ENCODE measurements around the gene FGF1.

The FGF1 gene

DNA sequence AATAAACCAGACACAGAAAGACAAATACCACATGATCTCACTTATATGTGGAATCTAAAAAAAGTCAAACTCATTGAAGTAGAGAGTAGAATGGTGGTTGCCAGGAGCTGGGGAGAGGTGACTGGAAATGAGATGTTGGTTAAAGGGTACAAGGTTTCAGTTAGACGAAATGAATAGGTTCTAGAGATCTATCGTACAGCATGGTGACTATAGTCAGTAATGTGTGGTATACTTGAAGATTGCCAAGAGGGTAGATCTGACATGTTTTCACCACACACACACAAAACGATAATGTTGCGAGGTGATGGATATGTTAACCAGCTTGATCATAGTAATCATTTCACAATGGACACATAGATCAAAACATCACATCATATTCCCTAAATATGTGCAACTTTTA lies 46.4 kb downstream of the FGF1 start:
- DNase-seq, result no peak

DNA sequence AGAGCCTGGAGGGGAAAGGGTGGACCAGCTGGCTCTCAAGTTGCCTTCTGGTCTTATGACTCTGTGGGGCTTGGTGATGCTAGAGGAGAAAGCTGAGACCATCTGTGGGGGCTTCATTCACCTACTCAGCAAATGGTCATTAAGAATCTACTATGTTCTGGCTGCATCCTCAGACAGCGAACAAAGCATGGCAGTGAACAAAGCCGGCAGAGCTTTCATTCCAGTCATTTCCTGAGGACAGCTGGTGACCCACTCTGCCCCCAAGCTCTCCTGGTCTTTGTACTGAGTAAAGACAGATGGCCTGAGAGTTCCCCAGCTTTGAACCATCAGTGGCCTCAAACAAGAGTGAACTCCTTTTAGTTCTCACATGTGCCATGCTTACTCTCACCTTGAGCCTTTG lies 48.0 kb downstream of the FGF1 start:
- DNase-seq, result no peak

DNA sequence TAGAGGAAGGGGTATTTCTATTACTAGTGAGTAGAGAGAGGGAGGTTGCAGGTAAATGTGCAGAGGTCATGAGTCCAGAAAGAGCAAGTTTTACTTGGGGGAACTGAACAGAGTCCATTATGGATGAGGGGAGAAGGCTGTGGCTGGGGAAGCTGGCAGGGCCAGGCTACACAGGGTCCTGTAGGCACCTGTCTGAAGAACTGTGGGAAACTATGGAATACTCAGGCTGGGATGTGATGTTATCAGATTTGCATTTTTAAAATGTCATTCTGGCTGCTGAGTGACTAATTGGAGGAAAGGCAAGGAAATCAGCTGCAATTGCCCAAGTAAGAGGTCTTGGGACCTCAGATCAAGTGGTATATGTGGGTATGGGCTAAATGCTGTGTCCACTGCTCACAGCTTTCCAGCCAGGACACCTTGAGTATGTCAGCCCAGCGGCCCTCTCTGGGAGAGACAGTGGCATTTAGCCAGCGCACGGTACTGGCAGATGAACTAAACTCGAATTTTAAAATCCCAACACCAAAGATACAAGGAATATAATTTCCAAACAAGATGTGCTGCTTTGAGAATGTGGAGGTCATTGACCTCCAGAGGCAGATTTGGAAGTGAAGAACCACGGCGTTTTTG lies 49.1 kb downstream of the FGF1 start:
- no peak for DNase-seq

DNA sequence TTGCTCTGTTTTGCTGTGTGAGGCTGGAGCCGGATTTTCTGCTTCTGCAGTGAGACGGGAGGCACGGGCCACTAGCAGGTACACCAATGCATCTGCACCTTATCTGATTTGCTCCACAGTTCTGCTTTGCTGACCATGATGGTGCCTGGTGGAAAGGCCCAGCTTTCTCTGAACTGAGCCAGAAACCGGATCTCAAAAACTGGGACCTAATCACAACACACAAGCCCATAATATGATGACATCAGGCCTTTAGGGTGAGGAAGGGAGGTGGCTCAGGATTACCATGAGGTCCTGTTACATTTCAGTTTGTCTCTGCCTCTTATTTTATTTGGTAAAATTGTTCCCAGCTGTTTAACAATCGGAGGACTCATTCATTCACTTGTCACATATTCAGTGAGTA lies 49.8 kb downstream of the FGF1 start:
- DNase-seq, result no peak

DNA sequence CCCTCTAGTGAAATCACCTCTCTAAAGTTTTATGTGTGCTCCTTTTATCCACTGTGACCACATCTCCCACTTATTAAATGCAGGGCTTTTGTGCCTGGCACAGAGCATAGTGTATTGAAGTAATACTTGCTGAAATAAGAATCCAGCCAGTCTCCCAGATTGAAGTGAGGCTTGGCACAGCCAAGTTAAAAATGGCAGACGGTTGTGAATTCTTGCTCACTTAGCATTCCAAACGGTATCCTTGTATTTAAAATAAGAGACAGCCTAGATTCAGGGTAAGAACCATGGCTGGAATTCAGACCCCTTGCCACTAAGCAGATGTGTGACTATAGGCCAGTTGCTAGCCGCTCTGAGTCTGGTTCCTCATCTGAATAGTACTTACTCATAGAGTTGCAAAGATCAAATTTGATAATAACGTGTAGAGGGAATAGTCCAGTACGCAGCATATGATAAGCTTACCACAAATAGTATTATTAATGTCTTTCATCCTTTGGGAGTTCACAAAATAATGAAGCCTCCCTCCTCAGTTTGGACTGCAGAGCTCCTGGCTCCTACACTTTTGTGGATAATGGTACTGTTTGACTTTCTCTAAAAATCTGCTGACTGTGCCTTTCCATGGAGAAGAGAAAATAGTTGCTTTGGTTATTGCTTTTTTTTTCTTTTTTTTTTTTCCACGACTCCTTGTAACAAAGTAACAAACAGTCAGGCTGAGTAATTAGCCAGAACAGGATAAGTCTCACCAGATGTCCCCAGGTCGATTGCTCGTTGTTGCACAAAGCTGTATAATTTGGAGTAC lies 51.5 kb downstream of the FGF1 start:
- no peak for DNase-seq

DNA sequence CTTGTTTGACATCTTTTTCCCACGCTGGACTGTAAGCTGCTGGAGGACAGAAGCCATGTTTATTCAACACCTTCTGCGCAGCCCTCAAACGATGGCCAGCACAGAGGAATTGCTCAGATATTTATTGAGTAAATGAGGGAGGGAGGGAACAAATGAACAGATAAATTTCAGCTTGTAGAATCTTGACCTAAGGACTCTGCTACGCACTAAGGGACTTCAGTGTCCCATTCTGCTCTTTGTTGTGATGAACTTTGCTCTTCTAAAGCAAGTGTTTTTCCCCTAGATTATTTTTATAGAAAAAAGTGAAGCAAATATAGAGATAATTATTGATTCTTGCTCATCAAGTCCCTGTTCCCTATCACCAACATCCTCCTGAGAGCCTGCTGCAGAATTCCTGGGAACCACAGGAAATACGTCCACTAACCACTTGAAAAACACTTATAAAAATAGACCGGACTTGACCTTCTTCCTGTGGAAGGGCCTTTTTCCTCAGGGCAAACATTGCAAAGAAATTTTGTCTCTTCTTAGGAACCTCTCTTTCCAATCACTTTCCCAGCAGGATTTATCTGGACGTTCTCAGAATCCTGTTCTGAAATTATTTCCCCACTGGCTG lies 54.9 kb downstream of the FGF1 start:
- no peak for DNase-seq

DNA sequence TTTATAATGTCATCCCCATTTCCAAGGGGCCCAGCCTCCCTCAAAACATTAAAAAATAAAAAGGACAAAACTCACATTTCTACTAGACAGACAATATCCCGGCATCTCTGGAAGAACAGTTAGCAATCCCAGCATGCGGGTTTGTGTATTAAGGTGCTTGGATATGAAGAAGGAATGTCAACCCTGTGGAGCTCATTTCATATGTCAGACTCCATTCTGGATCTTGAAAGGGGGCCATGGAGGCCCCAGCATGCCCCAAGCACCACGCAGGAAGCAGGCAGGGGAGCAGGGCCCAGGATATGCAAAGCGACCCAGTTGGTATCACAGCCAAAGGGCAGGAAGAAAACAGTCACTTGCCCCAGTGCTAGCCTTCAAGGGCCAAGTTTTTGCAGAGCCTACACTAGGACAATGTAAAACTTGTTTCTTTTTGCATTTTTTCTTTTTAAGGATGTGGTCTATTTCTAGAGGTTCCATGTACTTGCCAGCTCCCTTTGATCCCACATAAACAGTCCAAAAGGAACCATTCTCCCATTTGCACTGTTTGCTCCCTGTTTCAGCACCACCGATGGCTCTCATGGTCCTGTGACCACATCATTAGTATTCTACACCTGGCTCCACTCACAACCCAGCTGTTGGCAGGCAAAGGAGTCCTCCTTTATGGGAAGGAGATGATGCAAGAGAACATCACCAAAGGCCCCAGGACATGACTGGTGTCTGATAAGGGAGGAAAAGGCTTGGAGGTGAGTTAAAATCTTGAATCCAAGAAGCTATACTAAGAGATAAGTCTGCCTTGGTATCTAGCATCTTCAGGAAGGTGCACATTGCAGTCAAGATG lies 58.3 kb downstream of the FGF1 start:
- DNase-seq, result no peak

DNA sequence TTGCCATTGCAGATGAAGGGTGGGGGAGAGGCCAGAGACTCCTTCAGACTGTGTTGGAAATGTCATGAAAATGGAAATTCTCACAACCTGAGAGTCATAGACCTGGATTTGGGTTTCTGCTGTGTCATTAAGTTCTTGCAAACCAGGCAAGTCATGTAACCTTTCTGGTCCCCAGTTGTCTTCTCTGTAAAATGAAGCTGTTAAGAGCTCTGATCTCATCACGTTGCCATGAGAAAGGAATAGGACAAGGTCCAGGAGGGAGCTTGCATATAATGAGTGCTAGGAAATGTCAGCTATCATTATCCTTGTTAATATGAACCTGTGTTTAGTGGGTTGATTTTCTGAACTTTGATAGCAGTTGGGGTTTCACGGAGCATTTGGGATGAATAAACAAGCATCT lies 59.1 kb downstream of the FGF1 start:
- no peak for DNase-seq

DNA sequence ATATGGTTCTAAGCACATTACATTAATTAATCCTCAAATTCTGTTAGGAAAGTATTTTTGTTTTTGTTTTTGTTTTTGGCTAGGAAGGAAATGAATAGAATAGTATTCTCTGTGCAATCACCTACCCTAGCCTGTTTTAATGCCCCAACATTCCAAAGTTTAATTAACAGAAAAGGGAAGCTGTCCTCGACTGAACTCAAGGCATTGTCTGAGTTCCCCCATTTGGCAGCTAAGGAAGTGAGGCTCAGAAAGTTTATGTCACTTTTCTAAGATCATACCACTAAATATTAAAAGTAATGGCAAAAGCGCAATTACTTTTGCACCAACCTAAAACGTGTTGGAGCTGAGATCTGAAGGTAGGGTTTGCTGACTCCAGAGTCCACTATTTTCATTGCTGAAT lies 59.8 kb downstream of the FGF1 start:
- DNase-seq, result no peak

DNA sequence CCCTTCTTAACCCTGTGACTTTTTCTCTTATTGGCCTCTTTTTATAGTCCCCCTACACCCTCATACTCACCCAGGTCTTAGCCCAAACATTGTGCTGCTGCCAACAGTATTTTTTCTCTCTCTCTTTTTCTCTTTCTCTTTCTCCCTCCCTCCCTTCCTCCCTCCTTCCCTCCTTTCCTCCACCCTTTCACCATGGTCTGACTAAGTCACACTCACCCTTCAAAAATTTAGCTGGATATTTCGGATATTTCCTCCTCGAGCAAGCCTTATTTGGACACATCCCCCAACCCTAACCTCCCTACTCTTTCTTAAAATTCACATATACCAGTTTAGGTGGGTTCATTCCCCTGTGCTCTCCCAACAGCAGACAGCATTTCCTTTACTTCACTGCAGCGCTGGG lies 64.7 kb downstream of the FGF1 start:
- no peak for DNase-seq

DNA sequence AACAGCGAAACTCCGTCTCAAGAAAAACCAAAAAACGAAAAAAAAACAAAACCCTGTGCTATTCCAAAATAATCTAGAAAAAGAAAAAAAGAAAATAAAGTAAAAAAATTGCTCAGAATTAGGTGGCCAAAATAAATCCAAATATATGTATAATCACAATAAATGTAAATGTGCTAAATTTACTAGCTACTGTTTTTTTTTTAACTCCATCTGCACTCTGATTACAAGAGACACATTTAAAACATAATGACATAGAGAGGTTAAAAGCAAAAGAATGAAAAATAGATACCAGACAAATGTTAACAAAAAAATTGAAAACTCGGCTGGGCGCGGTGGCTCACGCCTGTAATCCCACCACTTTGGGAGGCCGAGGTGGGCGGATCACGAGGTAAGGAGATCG lies 66.1 kb downstream of the FGF1 start:
- no peak for DNase-seq

DNA sequence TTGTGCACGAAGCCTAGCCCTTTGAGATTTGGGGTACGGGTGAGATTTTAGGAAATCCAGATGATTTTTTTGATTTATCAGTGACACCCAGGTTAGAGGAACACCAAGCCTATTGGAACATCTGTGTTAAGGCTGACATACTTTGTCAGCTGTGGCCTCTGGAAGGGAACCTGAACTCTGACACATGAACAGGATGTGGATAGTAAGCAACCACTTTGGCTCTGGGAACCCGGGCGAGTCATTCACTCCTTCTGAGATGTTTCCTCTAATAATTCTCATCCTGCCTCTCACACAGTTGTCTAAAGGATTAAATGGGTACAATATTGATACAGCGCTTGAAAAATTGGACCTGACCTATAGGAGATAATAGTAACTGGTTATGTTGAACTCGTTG lies 67.8 kb downstream of the FGF1 start:
- no peak for DNase-seq

DNA sequence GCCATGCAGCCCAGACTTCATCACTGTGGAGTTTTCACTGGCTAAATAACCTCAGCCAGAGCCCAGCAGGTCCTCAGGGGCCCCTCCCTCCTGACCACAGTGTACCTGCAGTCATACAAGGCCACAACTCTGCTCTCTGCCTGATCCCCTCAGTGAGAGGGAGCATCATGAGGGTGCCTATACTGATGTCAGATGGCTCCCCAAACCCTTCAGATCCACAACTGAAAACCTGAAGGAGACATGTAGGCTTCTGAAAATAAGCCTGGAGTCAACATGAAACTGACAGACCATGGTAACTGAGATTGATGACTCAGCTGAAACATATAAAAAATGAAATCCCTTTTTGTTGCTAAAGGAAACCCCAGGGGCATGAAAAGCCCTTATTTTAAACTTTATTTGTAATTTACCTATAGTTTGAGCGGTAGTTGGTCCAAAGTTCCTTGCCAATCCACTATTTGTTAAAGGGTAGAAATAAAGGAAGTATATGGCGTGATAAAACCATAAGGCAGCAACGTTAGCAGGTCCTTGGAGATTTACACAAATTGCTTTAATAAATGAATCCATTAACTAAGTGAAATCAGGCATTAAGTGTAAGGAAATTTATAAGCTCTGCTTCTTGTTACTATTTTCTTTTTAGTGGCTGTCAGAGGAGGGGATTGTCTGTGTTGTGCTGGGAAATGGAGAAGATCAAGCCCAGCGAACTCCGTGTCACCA lies 68.3 kb downstream of the FGF1 start:
- no peak for DNase-seq

DNA sequence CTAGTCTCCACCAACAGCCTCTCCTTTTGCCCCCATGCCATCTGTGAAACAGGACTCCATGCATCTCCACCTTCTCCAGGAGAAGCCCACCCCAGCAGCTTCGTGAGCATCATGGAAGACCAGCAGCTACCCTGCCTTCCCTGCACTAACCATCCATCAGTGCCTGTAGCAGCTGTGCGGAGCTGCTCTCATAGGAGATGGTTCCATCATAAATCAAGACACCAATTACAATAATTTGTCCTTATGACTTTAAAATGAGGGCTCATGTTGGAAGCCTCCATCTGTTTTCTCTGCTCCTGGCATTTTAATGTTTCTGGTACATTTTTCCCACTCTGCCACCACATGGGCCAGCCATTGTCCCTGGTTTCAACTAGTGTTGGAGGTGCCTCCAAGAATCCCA lies 69.9 kb downstream of the FGF1 start:
- no peak for DNase-seq

DNA sequence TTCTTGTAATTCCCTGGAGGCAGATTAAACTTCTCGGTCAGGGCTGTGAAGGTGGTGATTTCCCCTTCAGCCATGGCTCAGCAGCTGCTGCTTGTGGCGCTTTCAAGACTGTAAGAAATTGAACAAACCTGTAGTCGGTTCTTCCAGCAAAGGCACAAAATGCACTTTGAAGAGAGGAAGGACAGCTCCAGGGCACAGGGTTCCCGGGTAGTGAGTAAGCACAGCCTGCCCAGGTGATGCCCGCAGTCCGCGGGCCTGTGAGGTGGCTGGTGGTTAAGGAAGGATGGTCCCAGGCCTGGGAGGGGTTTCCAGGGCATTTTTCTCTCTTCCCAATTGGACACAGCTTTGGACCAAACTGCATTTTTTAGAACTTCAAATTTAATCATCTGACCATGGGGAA lies 71.8 kb downstream of the FGF1 start:
- DNase-seq, result no peak

DNA sequence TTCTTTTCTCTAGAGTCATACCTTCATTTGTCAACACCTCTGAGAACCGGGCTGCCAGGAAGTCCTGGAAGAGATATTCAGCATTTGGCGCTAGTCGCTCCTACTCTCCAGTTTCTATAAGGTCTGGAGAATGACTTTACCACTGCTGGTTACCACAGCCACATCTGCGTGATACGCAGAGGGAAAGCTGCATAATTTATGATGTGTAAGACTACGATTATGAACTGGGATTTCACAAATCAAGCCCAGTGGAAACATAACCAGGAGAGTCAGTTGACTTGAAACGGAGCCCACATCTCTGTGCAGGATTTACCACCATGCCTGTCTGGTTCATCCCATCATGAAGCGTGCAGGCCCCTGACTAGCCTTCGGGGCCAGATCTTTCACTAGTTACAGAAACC lies 72.6 kb downstream of the FGF1 start:
- no peak for DNase-seq

DNA sequence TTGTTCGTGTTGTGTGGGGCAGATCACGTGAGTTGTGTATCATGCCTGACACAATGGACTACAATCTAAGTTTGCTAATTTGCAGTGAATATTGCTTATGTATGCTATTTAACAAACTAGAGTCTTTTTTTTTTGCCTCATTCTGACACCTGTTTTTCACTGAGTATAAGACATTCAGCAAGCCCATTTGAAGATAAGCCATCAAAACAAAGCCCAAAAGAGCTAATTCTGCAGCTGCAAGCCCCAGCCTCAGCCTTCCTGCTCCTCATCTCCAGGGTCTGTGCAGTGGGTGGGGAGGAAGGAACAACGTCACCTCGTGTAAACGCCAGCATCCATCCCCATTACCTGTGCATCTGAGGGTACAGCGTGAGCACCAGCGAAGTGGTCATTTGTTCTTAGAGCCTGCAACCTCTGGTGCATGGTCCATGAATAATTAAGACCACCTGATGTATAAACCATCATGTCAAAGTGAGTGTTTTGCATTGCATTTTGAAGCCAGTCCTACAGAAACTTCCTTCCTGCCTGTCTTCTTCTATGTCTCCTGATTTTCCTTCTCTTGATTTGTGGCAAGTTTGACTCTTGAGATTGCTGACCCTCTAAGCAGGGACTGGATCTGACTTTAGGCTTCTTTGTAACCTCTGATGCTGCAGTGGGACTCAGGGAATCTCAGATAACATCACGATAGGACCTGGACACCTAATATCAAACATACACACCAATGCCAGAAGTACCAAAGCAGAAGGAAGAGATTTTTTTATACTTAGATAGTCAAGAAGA lies 73.2 kb downstream of the FGF1 start:
- no peak for DNase-seq

DNA sequence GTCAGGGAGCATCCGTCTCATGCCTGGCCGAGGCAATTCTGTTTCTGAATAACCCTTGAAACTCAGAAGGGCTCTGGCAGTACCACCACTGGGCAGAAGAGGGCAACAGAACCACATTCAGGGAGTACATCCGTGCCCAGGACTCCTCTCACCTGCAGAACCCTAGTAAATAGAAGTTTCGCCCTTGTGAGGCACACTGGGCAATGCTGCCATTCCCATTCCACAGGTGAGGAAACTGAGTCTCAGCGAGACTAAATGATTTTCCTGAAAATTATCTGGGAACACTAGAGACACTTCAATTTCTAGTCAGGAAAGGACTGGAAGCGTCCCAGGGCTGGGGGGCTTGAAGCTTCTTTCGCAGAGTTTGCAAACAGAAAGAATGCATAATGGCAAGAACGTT lies 74.7 kb downstream of the FGF1 start:
- peak; percentile 87 for DNase-seq

DNA sequence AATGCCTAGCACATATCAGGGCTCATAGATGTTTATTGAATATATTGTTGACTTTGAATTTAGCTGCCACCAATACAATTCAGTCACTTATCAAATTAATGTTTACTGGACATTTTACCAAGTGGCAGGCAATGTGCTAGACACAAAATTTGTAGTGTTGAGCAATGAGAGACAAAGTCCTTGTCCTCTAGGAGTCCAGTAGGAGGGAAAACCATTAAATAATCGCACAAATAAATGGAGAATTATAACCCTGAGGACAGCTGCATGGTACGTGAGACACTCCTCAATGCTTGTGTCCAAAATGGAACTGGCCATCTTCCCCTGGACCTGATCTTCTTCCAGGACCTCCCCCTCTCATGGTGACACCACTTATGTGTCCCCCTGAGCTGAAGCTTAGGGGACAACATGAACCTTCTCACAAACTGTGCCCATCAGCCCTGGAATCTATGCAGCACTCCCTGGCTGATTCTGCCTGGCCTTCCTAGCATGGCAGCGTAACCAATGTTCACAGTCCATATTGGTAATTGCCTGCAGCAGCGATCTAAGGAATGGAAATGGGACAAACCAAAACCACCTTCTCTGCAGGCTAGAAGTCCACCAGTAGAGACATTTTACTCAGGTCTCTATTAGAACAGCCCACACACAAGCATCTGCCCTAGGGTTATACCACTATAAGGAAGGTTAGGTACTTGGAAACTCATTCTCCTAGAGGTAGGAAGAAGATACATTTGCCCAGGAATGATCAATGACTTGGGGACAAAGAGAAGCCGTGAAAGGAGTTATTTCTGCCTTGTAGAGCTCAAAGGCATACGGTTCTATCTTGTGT lies 75.5 kb downstream of the FGF1 start:
- no peak for DNase-seq

DNA sequence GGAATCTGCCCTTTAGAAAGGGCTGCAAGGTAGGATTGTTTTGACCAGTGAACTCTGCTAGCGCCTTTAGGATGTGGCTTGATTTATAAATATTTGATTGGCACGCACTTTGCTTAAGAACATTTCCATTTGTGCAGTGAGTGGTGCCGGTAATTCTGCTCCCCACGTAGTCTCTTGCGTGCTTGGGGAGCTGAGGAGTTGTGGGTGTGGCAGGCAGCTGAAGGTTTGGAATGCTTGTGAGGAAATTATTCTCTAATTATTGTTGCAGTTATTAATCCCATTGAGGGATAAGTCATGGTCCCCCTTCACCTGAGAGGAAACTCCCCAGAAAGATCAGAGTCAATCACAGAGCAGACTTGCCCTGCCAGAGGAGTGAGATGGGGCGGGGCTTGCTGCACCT lies 76.7 kb downstream of the FGF1 start:
- DNase-seq, result no peak

DNA sequence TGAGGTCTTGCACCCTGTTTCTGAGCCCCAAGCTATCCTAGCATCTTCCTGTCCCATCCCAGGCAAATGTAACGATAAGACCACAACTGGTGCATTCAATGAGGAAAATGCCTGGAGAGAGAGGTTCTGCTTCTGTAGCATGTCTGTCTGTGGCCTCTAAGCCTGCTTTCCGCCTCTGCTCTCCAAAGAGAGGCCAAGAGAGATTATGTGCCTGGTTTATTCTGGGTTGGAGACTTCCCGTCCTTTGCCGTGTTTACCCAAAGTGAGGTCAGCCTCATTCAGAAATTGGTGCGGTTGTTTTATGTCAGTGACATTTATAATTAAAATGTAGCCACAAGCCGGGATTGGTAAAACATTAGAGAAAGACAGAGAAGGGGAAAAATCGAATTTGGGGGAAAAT lies 77.8 kb downstream of the FGF1 start:
- DNase-seq, result no peak
